SK-N-SH (cell line): ENCODE measurements around the gene ERC2. TPM values are rescaled to one million over a fixed set of nuclear protein-coding genes. Genes with fewer than 3 reads are reported as not detected.

Experiments
- CTCF ChIA-PET: fragments of 300-600, 350-600 bp; formaldehyde crosslinking; extraction: SDS; loops from one replicate; lab custom pipeline; 2021; lab: Yijun Ruan, JAX
- POLR2A ChIA-PET: fragments of 350-600 bp; sonication (Branson Sonifier 250); formaldehyde crosslinking; extraction: SDS; loops from one replicate; lab custom pipeline; 2020; ENCODE audit warnings: antibody characterized with exemption, inconsistent platforms; lab: Yijun Ruan, JAX
- DNase-seq: peaks from one replicate; pipeline ENCODE4 v3.0.0; 2012
- H2AFZ ChIP-seq: fragments of 200-600 bp; sonication (generic); 2 replicates; pipeline ENCODE4 v1.8.1; 2016; ENCODE audit warnings: antibody characterized with exemption, mild to moderate bottlenecking, low read depth
- H3F3A ChIP-seq: fragments of 200-600 bp; sonication (generic); replicated peaks from 2 replicates; pipeline ENCODE3; 2016; ENCODE audit warnings: antibody characterized with exemption, mild to moderate bottlenecking; ENCODE audit not compliant: insufficient read depth
- H3K27ac ChIP-seq, 2 experiments: fragments of 200-500 bp in 1 of 2; fragments of 200-600 bp in 1 of 2; sonication (Bioruptor generic) in 1 of 2; sonication (generic), shearing (Covaris generic) in 1 of 2; 2 replicates each; pipeline versions ENCODE4 v1.5.1 to v1.6.1; 2014 to 2016; ENCODE audit warnings: low read depth in 2 of 2, inconsistent platforms in 1 of 2, low read length in 1 of 2, mild to moderate bottlenecking in 1 of 2, mixed read lengths in 1 of 2
- H3K27me3 ChIP-seq: fragments of 200-600 bp; sonication (generic), shearing (Covaris generic); 2 replicates; pipeline ENCODE4 v1.6.1; 2016; ENCODE audit warnings: mixed run types; ENCODE audit not compliant: insufficient read depth
- H3K36me3 ChIP-seq, 2 experiments: fragments of 200-500 bp in 1 of 2; fragments of 200-600 bp in 1 of 2; sonication (Bioruptor generic) in 1 of 2; sonication (generic) in 1 of 2; replicated peaks in 1 of 2; 2 replicates each; pipeline versions ENCODE3 to v1.5.1; 2014 to 2016; ENCODE audit warnings: low read length in 1 of 2, mild to moderate bottlenecking in 1 of 2; ENCODE audit not compliant: insufficient read depth in 2 of 2, control insufficient read depth in 1 of 2
- H3K4me1 ChIP-seq, 2 experiments: fragments of 200-500 bp in 1 of 2; fragments of 200-600 bp in 1 of 2; sonication (Bioruptor generic) in 1 of 2; sonication (generic), shearing (Covaris generic) in 1 of 2; 2 replicates each; pipeline versions ENCODE4 v1.5.1 to v1.6.1; 2014 to 2016; ENCODE audit warnings: low read depth in 1 of 2, low read length in 1 of 2, mixed run types in 1 of 2; ENCODE audit not compliant: insufficient read depth in 2 of 2, control insufficient read depth in 1 of 2
- H3K4me2 ChIP-seq: fragments of 200-600 bp; sonication (generic), shearing (Covaris generic); 2 replicates; pipeline ENCODE4 v1.6.1; 2017; ENCODE audit warnings: mixed run types
- H3K4me3 ChIP-seq, 2 experiments: fragments of 200-500 bp in 1 of 2; fragments of 200-600 bp in 1 of 2; sonication (Bioruptor generic) in 1 of 2; sonication (generic), shearing (Covaris generic) in 1 of 2; 2 replicates each; pipeline versions ENCODE4 v1.5.1 to v1.8.1; 2014 to 2016; ENCODE audit warnings: low read depth in 2 of 2, inconsistent platforms in 1 of 2, low read length in 1 of 2, mild to moderate bottlenecking in 1 of 2, mixed read lengths in 1 of 2, moderate library complexity in 1 of 2
- H3K79me2 ChIP-seq: fragments of 200-600 bp; sonication (generic); 2 replicates; pipeline ENCODE4 v1.8.1; 2017; ENCODE audit warnings: mild to moderate bottlenecking; ENCODE audit not compliant: insufficient read depth
- H3K9ac ChIP-seq: fragments of 200-600 bp; sonication (generic); 2 replicates; pipeline ENCODE4 v1.6.1; 2017; ENCODE audit warnings: mixed run types
- H3K9me2 ChIP-seq: fragments of 200-600 bp; sonication (generic); 2 replicates; pipeline ENCODE4 v1.6.1; 2017; ENCODE audit warnings: mixed run types
- H3K9me3 ChIP-seq: fragments of 200-600 bp; sonication (generic); 2 replicates; pipeline ENCODE4 v1.6.1; 2017; ENCODE audit warnings: mixed run types, mild to moderate bottlenecking, moderate library complexity
- H4K20me1 ChIP-seq: fragments of 200-600 bp; sonication (generic); 2 replicates; pipeline ENCODE4 v1.6.1; 2017; ENCODE audit warnings: mild to moderate bottlenecking, mixed run types; ENCODE audit not compliant: insufficient read depth
- EP300 ChIP-seq, 2 experiments: IDR thresholded peaks; 2 replicates each; pipeline versions ENCODE4 v1.4.0 to v1.6.1; 2012; ENCODE audit warnings: borderline replicate concordance in 1 of 2, low read depth in 1 of 2, low read length in 1 of 2
- FOSL2 ChIP-seq: IDR thresholded peaks from 2 replicates; pipeline ENCODE4 v1.4.0; 2012; ENCODE audit warnings: low read depth, mild to moderate bottlenecking, moderate library complexity, borderline replicate concordance
- FOXM1 ChIP-seq: IDR thresholded peaks from 2 replicates; pipeline ENCODE4 v1.4.0; 2012; ENCODE audit warnings: low read depth, mild to moderate bottlenecking
- GATA2 ChIP-seq: sonication (generic); formaldehyde crosslinking; IDR thresholded peaks from 2 replicates; pipeline ENCODE4 v1.5.0; 2020; ENCODE audit warnings: mild to moderate bottlenecking, missing genetic modification reagents
- JUND ChIP-seq: IDR thresholded peaks from 2 replicates; pipeline ENCODE4 v1.4.0; 2012
- MXI1 ChIP-seq: IDR thresholded peaks from 2 replicates; pipeline ENCODE4 v1.6.1; 2012; ENCODE audit warnings: mild to moderate bottlenecking, low read depth, low read length, improper control_type of control experiment
- NFIC ChIP-seq: IDR thresholded peaks from 2 replicates; pipeline ENCODE4 v1.4.0; 2012; ENCODE audit warnings: borderline replicate concordance
- POLR2AphosphoS5 ChIP-seq: IDR thresholded peaks from 2 replicates; pipeline ENCODE4 v1.6.1; 2012; ENCODE audit warnings: low read depth, low read length
- RCOR1 ChIP-seq: fragments of 150-350 bp; IDR thresholded peaks from 2 replicates; pipeline ENCODE4 v1.6.1; 2017; ENCODE audit warnings: antibody characterized with exemption, low read length
- REST ChIP-seq: IDR thresholded peaks from 2 replicates; pipeline ENCODE4 v1.6.1; 2012; ENCODE audit warnings: mild to moderate bottlenecking, low read depth, low read length, moderate library complexity
- TCF12 ChIP-seq: IDR thresholded peaks from 2 replicates; pipeline ENCODE4 v1.4.0; 2012
- TEAD4 ChIP-seq: IDR thresholded peaks from 2 replicates; pipeline ENCODE4 v1.4.0; 2012; ENCODE audit warnings: mild to moderate bottlenecking, borderline replicate concordance; ENCODE audit not compliant: insufficient read depth
- USF1 ChIP-seq: IDR thresholded peaks from 2 replicates; pipeline ENCODE4 v1.4.0; 2012; ENCODE audit warnings: low read depth, borderline replicate concordance
- YY1 ChIP-seq: IDR thresholded peaks from 2 replicates; pipeline ENCODE4 v1.4.0; 2012; ENCODE audit warnings: low read depth, mild to moderate bottlenecking
- ZBTB33 ChIP-seq: IDR thresholded peaks from 2 replicates; pipeline ENCODE4 v1.4.0; 2012; ENCODE audit warnings: low read depth, borderline replicate concordance
- WGBS: methylation state at CpG from one replicate; pipeline ENCODE4 v1.1.6; 2017; ENCODE audit warnings: low lambda C conversion rate; 5-methylcytosine and 5-hydroxymethylcytosine counted together
- polyA plus RNA-seq, 3 experiments: library from polyadenylated mRNA; depleted of rRNA; stranded (reverse); fragments of >200 nt; gene quantifications; 2 replicates each; pipeline ENCODE4 v1.2.3, GENCODE V29; 2012

Gene ERC2
- polyA plus RNA-seq, 1 of the 3 experiments (the other 2 are of a cell fraction), result 1.6 TPM

- H3K36me3 ChIP-seq, result peaks cover 30 to 72% of the 10 kb centered on the region in 2 experiments
- H3K4me2 ChIP-seq, result 0 out of 2 replicates have a peak overlapping the region, but pooled peaks have one; percentile 5
- peaks cover 34% of the 10 kb centered on the region for H3K79me2 ChIP-seq
- peaks cover 18% of the 10 kb centered on the region for H3F3A ChIP-seq
- no peak for TF ChIP-seq MXI1
- TF ChIP-seq FOSL2, result peak; percentile 43; the same call in 1 of the 2 replicates
- H2AFZ ChIP-seq, result no peak overlapping the region
- ChIA-PET POLR2A (no interaction called here), CTCF (interaction anchor here (0.9 kb wide), 1 partner anchor 31 kb away, joined by 3 read pairs; no protein-coding TSS in a partner anchor)
- 0 out of 2 replicates have a peak overlapping the region, but pooled peaks have one; percentile 17 for H3K9ac ChIP-seq
- H3K27me3 ChIP-seq, result no peaks in the 10 kb centered on the region
- no peak overlapping the region for H3K4me3 ChIP-seq
- H4K20me1 ChIP-seq, result no peaks in the 10 kb centered on the region
- no peaks in the 10 kb centered on the region for H3K9me2 ChIP-seq
- WGBS, result 47% methylated on average over 5 of the region's 5 CpGs
- H3K27ac ChIP-seq, result peak overlapping the region in 1 of 2 experiments; percentile 73; a peak in 2 of 4 replicates
- H3K4me1 ChIP-seq, result peaks cover 0 to 26% of the 10 kb centered on the region in 2 experiments
- no peak for DNase-seq
- no peaks in the 10 kb centered on the region for H3K9me3 ChIP-seq
Observed at GRCh38 chr3:55468251-55468650, 1000.0 kb downstream of the ERC2 start.

DNA sequence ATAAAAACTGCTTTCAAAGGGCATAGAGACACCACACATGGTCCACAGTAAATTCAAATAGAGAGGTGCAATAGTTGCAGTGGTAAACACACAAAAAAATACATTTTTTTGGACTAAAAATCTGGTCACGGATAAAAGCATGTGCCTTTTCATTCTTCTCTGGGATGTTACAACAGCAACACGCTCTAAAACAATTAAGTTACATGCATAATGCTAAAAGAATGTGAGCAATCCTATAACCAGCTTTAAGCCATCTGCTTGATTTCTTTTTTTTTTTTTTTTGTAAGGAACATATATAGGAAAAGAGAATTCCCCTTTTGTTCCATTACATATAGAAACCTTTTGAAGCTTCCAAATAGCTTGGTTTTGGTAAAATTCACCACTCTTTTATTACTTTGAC lies 1001.2 kb downstream of the ERC2 start:
- no peaks in the 10 kb centered on the region for H3K9me3 ChIP-seq
- H3K9ac ChIP-seq, result peak overlapping the region; percentile 47; the same call in 1 of the 2 replicates
- no peak overlapping the region for H3K4me3 ChIP-seq
- peak; percentile 66 for TF ChIP-seq TCF12
- 0 out of 2 replicates have a peak, but pooled peaks have one; percentile 37 for TF ChIP-seq TEAD4
- peak; percentile 42; the same call in 1 of the 2 replicates for TF ChIP-seq JUND
- TF ChIP-seq GATA2 (CRISPR knock-in tag), result no peak
- TF ChIP-seq NFIC, result no peak
- TF ChIP-seq, all 33 proteins: peak for 3
- ChIA-PET CTCF (no interaction called here), POLR2A (no interaction called here)
- Histone ChIP-seq H3K4me1 (peaks cover 0 to 26% of the 10 kb centered on the region in 2 experiments), H3K27me3 (no peaks in the 10 kb centered on the region), H2AFZ (no peak overlapping the region), H3K79me2 (peaks cover 22% of the 10 kb centered on the region), H3F3A (peaks cover 18% of the 10 kb centered on the region), H3K4me2 (peak overlapping the region; percentile 42; the same call in 1 of the 2 replicates), H3K9me2 (no peaks in the 10 kb centered on the region), H3K27ac (peak overlapping the region; percentile 58 to 73; a peak in 3 of 4 replicates), H3K36me3 (peaks cover 22 to 62% of the 10 kb centered on the region in 2 experiments), H4K20me1 (no peaks in the 10 kb centered on the region)
- WGBS, result 20% methylated on average over 2 of the region's 2 CpGs
- DNase-seq, result no peak

DNA sequence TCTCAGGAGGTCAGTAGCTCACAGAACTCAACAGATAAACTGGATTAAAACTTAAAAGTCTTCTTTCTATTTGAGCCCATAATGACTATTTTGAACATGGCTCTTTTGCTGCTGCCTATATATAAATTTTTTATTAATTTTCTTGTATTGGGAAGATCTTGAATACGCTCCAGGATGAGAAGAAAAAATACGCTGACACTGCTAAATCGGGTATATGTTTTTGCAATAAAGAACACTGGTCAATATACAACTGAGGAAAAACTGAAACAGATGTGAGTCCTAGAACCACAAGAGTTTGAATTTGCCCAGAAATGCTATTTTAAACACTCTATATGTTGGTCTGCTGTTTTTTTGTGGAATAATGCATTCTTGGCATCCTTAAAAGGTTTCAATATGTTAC lies 1001.7 kb downstream of the ERC2 start:
- ChIA-PET POLR2A (no interaction called here), CTCF (no interaction called here)
- H3K4me2 ChIP-seq, result peak overlapping the region; percentile 42; the same call in 1 of the 2 replicates
- H4K20me1 ChIP-seq, result no peaks in the 10 kb centered on the region
- no peak for TF ChIP-seq POLR2AphosphoS5
- TF ChIP-seq YY1, result no peak
- TF ChIP-seq JUND, result no peak
- no peak for TF ChIP-seq FOXM1
- no peak for TF ChIP-seq RCOR1
- TF ChIP-seq EP300 (IDR thresholded peaks at IDR 0.05; ENCODE audit: borderline replicate concordance in 1 of 2, low read depth in 1 of 2, low read length in 1 of 2), result no peak
- no peak for TF ChIP-seq USF1
- no peak for TF ChIP-seq ZBTB33
- no peak for TF ChIP-seq REST
- no peak for TF ChIP-seq FOSL2
- WGBS, result 78% methylated on average over 3 of the region's 3 CpGs
- H3K9me2 ChIP-seq, result no peaks in the 10 kb centered on the region
- H3K4me3 ChIP-seq, result no peak overlapping the region
- H3K9me3 ChIP-seq, result no peaks in the 10 kb centered on the region
- peaks cover 18% of the 10 kb centered on the region for H3F3A ChIP-seq
- H3K27ac ChIP-seq, result peak overlapping the region; percentile 58 to 73
- H2AFZ ChIP-seq, result no peak overlapping the region
- no peak for DNase-seq
- H3K9ac ChIP-seq, result peak overlapping the region; percentile 47; the same call in 1 of the 2 replicates
- peaks cover 0 to 30% of the 10 kb centered on the region in 2 experiments for H3K4me1 ChIP-seq
- peaks cover 20 to 59% of the 10 kb centered on the region in 2 experiments for H3K36me3 ChIP-seq
- no peaks in the 10 kb centered on the region for H3K27me3 ChIP-seq
- H3K79me2 ChIP-seq, result peaks cover 16% of the 10 kb centered on the region
